Stimulated activated CD4-positive, alpha-beta T cell treated with anti-CD3 and anti-CD28 coated beads, TNF-alpha, amount 100 ng/mL, for 24 hours (primary cell): ENCODE results near the gene SKI.
A peak's percentile ranks its signal among the peaks of the same experiment; 100 is the strongest.

ENCODE experiments used
- DNase-seq, 3 experiments: peaks; one replicate each; pipeline ENCODE4 v3.0.0-alpha.2; 2020; ENCODE audit warnings: low read depth in 3 of 3

The SKI gene

DNA sequence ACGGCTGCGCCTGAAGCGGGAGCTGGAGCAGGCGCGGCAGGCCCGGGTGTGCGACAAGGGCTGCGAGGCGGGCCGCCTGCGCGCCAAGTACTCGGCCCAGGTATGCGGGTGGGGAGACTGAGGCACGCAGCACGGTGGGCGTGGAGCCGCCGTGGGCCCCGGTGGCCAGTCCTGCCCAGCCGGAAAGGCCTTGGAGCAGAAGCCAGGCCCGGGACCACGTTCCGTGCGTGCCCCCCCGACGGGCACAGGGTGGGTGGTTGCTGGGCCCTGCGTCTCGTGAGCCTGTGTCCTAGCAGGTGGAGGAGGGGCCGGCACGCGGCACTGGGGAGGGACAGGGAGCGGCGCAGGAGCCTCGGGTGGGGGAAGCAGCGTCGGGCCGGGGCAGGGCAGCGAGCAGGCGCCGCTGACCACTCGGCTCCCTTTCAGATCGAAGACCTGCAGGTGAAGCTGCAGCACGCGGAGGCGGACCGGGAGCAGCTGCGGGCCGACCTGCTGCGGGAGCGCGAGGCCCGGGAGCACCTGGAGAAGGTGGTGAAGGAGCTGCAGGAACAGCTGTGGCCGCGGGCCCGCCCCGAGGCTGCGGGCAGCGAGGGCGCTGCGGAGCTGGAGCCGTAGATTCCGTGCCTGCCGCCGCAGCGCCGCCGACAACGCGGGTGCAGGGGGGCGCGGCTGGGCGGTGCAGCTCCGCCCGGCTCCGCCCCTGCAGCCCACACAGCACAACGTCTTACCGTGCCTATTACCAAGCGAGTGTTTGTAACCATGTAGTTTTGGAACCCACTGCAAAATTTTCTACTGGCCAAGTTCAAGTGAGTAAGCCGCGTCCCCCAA lies 78.2 kb downstream of the SKI start:
- no peak for DNase-seq

DNA sequence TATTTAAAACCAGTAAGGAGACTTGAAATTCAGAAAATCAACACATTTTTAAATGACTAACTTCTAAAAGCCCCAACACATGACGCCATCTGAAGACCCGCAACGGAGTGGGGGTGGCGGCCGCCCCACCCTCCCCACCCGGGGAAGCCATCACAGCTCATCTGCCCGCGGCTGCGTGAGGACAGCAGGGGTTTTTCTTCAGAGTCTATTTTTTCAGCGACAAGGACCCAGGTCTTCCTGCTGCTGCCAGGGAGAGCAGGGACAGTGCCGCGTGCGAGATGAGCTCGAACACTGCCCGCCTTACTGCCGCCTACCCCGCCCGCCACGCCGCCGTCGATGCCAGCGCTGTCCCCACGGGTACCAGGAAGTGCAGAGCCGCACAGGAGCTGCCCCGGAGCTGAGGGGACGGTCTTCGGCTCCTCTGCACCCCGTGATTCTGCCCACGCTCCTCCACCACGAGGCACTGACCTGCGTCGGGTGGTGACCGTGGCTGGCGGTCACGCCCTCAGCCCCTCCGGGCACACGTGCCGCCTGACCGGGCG lies 79.0 kb downstream of the SKI start:
- no peak for DNase-seq

DNA sequence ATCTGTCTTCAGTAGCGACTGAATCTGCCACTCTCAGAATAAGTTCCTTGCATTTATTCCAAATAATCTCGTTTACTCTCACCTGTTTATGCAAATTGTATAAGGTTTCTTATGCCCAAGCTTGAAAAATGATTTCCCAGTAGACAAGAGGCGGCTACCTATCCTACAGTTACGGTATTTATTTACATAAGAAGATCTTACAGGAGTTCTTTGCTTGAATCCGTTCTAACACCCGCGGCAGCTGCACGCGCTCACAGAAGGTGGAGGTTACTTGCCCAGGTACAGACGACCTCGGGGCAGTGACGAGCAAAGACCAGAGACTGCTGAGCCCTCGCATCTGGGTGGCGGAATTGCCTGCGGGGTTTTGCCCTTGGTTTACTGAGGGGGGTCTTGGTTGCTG lies 79.9 kb downstream of the SKI start:
- DNase-seq: no peak

DNA sequence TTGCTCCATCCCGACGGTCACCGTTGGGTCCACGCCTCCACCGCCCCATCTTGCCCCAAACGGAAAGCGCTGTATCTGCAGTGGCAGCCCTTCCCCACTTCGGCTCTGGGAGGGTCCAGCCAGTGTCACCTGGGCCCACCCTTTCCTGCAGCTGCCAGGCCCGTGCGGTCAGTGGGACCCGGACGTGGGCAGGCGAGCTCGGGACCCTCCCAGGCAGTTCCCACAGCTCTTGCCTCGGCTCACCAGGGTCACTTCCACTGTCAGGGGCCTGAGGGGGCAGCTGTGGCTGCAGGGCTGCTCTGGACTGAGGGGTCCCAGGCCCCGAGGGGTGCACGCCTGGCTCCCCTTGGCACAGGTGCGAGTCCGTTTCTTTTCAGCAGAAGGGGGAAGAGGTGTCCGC lies 80.7 kb downstream of the SKI start:
- no peak for DNase-seq

DNA sequence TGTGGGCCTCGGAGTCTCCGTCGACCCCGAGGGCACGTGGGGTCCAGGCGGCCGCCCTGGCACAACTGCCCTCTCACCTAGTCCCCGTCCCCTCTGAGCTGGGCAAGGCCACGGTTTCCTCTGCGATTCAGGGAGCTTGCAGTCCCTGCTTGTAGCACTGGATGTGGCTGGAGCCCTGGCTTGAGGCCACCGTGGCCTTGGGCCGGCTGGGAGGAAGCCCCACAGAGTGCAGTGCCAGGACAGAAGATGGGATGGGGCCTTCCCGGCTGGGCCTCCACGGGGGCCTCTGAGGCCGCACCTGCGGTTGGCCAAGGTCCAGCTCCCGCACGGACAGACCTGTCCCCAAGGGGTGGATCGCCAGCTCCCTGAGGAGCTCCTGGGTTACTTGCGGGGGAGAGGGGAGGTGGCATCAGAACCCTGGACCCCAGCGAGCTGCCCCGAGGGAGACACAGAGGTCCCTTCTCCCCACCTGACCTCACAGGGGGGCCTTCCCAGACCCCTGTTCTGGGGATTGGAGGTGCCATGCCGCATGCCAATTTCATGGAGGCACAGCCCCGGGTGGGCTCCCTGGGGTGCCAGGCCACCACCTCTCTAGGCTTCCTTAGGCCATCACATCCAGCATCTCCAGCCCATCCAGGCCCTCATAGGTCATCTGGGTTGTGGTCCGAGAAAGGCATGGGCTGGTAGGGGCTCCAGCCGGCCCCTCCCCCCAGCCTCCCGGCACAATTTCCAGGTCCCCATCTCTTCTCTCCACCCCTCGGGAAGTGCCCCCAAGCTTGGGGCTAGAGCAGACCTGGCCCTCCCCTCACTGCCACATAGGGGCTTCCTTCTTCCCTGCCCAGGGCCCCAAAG lies 82.4 kb downstream of the SKI start:
- no peak for DNase-seq

DNA sequence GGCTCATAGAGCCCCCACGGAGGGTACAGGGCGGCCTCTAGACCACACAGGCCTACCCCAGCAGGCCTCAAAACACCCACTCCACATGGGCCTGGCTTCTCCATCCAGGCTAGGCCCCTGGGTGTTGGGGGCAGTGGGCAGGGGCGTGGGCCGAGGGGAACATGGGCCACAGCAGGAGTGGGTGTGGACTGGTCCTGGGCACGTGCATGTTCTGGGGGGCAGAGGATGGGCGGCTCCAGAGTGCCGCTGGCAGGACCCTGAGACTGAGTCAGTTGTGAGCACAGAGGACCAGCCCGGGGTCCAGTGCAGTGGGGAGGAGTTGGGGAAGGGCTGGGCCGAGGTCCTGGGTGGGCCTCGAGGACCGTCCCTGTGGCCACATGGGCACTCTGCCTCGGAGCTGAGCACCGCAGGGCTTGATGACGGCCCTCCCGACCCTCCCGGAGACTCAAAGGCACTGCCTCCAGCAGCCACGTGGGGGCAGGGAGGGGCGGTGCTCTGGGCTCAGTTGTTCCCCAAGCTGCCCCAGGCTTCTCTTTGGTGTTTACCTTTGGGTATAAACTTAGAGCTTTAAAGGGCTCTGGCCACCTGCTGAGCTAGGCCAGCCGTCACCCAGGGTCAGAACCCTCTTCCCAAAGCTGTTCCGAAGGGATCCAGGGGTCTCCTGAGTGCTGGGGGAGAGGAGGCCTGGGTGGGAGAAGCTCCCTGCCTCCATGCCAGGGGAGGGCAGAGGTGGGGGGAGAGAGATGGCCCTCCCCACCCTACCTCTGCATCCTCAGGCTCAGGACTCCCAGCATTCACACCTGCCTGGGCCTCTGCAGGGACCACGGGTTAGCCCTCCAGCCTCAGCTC lies 83.3 kb downstream of the SKI start:
- DNase-seq: peak; percentile 28 to 58 (median 39)

DNA sequence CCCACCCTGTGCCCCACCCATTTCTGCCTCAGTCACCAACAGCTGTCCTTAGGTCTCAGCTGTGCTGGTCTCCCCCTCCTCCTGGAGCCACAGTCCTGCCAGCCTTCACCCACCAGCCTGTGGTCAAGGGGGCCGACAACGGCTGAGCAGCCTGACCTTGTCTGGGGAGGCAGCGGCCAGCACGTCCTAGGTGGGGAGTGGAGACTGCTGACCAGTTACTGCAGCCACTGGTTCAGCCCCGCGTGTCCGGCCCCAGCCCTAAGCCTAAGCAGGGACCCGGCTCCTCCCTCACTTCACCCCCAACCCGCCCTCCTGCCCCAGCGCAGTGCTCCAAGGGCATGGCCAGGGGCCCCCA lies 84.0 kb downstream of the SKI start:
- no peak for DNase-seq

DNA sequence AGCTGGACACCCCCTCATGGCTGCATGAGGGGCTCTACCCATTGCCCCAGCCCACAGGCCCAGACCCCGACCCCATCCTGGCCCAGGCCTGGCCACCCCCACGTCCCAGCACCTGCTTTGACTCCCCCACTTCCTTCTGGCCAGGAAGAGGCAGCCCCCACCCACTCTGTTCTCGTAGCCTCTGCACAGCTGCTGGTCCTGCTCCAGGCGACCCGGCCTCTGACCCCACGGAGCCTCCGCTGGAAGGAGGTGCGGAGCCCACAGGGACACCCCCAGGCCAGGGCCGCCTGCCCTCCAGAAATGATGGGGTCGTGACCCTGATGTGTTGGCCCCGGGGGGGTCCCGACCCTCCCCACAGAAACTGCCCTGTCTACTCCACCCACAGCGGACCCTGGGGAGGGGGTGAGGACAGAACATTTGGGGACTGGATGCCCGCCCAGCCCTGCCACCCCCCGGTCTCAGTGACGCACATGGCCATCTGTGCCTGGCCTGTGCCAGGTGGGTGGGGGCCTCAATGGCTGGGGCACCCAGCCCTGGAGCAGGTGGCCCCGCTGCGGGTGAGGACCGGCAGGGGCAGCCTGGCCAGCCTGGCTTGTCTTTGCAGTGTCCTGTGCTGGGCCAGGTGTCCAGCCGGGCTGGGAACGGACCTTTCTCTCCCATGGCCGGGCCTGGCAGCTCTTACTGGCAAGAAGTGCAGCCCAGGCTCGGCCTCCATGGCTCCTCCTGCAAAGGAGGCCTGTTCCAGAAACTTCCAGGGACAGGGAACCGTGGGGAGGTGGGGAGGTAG lies 84.6 kb downstream of the SKI start:
- DNase-seq: no peak

DNA sequence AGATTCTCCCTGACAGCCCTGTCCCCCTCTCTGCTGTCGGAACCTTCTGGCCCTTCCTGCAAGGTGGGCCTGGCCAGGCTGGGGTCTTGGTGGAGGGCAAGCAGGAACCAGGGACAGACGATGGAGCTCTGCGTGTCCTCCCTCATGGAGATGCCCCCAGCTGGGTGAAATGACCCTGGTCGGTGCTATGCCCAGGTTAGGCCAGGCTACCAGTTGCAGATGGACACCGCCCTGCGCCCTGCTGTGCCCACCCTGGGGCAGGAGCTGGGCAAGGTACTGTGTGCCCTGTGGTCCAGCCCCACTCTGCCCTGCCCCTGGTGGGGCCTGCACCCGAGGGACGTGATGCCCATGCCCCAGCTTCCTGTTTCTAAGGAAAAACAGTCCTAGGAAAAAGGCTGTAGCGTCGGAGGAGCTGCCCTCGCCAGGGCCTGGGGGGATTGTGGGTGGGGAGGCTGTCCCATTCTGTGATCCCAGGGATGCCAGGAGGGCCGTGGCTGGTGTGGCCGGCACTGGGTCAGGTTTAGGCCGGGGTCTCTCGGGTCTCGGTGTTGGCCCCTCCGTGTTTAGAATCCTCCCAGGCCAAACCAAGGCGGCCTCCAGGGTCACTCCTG lies 85.6 kb downstream of the SKI start:
- DNase-seq: no peak

DNA sequence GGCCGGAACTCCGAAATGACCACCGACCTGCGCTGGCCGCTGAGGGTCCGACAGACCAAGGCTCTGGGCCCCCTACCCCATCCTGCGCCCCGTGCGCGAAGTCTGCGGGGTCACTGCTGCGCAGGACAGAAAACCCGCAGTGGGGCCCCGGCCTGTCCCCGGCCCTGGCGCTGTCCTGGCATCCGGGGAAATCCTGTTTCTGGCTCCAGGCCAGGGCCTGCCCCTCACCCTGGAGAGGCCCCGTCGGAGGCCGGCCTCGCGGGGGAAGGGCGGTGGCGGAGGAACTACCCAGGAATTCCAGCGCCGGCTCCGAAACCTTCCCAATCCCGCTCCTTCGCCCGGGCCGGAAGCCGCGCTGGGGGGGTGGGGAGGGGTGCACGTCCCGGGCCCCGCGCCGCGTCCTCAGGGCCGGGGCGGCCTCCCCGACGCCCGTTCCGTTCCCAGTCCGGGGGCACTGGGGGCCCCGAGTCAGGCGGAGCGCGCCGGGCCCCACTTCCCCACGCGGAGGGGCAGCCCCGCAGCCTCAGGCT lies 86.2 kb downstream of the SKI start:
- DNase-seq: no peak

DNA sequence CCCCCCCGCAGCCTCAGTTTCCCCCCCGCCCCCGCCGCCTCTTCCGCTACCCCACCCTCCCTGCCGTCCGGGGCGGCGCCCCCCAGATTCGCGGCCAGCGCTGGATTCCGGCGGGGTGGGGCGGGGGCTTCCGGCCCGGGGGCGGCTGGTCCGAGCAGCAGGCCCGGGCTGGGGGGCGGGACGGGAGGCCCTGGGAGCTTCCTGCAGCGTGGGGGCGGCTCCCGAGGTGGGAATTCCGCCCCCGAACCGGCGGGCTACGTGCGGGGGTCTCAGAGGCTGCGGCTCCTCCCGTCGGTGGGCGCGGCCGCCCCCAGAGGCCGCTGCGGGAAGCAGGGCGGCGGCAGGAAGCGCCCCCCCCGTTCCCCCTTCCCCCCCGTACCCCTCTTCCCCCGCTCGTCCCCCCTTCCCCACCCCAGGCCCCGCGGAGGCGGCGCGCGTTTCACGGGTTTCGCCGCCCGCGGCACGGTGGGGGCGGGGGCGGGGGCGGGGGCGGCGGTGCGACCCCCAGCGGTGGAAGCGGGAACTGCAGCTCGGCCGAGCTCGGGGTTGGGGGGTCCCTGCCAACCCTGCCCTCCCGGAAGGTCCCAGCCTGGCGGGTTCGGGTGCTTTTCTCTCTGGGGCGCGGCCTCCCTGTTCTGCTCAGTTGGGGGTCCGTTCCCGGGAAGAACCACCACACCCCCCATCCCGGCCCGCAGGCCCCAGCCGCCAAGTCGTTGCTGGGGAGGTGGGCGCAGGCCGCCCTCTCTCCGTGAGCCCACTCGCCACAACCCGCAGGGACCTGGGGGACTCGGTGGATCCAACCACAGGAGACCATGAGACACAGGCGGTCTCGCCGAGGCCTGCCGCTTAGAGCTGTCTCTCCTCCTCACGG lies 86.9 kb downstream of the SKI start:
- DNase-seq: peak in 1 of 3 experiments; percentile 36

DNA sequence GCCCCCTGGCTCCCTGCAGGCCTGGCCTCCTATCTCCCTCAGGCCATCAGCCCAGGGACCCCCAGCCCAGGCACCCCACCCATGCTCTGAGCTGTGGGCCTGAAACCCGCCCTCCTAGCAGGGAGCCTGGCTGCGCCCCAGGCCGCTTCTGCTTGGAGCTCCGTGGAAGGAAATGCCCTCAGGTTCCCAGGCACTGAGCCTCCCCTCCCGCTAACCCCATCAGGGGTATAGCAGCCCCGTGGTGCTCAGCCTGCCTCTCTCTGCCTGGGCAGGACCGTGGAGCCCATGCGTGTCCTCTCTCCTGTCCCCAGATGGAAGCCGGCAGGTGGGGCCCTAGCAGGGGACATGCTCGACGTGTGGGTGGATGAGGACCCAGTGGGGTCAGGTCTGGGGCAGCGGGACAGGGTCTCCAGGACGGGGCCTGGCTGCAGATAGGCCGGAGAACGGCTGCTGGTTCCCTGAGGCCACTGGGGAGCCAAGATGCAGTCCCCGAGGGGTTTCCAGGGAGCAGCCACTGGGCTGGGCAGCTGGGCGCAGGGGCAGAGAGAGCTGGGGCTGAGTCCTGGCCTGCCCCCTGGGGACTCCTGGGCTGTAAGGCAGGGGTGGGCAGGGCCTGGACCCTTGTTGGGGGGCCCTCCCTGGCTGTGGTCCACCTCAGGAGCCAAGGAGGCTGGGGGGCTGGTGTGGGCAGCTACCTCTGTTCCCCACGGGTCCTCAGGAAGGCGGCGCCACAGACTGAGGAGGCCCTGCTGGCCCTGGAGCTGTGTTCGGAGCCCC lies 87.7 kb downstream of the SKI start:
- DNase-seq: no peak

DNA sequence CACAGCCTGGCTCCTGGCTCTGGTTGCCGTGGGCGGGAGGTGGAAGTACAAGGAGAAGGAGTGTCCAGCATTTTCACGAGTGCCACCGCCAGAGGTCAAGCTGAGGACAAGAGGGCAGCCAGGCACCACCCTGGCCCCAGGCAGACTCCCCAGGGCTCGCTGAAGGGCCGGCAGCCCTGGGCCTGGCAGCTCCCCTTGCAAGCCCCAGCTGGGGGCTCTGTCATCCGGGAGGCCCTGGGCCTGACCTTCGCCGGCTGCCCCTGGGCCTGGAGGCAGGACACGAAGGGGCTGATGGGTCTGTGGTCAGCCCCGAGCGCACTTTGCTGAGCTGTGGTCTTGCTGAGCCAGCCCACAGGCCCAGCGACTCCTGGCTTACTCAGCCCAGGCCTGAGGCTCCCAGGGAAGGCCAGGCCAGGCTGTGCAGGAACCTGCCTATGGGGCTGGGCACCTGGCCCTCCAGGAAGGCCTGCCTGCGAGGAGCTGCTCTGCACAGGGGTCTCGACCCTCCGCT lies 88.4 kb downstream of the SKI start:
- no peak for DNase-seq

DNA sequence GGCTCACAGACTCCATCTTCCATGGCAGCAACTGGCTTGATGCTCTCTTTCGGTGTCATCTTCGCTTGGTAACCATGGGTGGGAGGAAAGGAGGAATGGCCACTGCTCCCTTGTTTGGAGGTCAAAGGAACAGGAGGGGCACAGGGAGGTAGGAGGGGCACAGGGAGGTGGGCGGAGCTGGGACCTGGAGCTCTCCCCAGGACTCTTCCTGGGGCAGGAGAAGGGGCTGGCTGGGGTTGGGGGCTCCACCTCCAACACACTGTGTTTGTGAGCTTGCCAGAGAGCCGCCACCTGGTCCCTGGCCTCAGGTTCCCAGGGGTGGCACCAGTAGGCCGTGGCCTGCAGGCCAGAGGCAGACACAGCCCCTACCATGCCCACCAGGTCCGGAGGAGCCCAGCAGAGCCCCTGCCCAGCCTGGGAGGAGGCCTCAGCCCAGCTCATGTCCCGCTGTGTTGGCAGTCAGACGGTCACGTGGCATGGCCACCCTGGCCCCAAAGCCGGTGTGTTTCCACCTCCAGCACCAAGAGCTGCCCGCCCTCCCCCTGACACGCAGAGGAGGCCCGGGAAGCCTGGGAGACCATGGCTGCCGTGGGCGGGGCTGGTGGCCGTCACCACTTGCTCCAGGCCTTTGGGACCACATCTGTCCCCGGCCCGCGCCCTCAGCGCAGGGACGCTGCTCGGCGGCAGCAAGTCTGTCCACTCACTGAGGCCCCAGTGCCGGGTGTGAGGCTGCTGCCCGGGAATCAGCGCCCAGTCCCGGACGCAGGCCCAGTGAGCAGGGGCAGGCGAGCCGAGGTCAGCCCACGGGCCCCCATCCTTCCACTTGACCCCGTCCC lies 89.3 kb downstream of the SKI start:
- no peak for DNase-seq

DNA sequence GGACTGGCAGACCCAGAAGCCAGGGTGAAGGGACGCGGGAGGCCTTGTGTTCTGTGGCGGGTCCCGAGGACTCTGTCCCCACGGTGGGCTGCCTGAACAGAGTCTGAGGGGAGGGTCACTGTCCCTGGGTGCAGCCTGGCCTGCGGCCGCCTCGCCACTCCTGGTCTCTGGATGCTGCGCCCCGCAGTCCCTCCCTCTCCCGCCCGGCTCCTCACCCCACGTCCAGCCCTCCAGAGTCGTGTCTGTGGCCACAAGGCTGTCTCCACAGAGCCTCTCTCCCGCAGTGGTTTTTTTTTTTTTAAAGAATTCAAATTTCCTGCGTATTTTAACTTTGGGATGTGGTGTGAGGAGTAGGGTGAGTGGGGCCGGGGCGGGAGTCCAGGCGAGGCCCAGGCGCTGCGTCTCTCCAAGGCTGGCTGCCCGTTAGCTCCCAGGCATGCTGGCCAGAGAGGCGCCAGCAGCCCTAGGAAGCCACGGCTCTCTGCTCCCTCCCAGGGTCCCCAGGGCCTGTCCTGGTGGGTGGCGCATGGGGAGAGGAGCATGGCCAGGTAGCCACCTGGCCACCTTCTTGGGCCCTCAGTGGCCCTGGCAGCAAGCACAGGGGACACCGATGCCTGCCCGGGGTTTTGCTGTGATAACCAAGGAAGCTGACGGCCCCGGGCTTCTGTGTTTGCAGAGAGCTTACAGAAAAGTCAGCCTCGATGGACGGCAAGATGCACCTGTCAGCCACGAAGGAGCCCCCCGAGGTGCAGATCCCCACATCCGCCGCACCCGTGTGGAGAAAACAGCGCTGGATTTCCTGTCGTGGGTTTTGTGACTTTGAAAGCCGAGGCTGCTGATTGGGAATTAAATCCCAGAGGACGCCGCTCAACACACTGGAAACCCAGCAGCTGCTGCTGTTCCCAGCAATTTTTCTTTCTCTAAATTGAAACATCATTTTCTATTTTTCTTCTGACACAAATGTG lies 90.5 kb downstream of the SKI start:
- no peak for DNase-seq

DNA sequence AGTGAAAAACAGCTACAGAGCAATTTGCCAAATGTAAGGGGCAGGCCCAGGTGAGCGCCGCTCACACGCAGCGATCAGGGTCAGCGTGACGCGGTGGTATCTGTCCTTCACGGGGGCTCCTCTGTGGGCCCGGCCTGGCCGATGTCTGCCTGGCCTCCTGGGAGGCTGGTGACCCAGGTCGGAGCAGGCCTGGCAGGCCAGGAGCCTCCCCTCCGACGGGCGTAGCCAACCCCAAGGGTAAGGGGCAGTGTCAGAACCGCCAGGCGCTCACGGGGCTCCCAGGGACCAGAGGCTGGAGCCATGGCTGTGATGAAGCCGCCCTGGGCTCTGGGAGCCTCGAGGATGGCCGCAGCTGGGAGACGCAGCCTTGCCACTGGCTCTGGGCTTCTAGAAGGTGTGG lies 91.2 kb downstream of the SKI start:
- no peak for DNase-seq
